Gastrocnemius medialis (tissue), 4 donors: Measurements from ENCODE around the gene NR2C1.

Experiments used
- POLR2A ChIP-seq, 2 donors: fragments of 450-650 bp; IDR thresholded peaks; one replicate each; pipeline ENCODE4 v1.6.1; 2017; ENCODE audit warnings: antibody characterized with exemption in 2 of 2, mild to moderate bottlenecking in 2 of 2, moderate library complexity in 2 of 2
- TF ChIP-seq, protein P1 (sequence below), 5 experiments: fragments of 450-650 bp in 3 of 5; fragments of 200-600 bp in 2 of 5; sonication (generic) in 2 of 5; IDR thresholded peaks in 4 of 5; conservative IDR thresholded peaks in 1 of 5; 1 replicate in 4 of 5; 2 replicates in 1 of 5; pipeline ENCODE4 v1.5.1; 2016 to 2019; ENCODE audit warnings: antibody characterized with exemption in 5 of 5, mild to moderate bottlenecking in 3 of 5, moderate library complexity in 3 of 5

DNA sequence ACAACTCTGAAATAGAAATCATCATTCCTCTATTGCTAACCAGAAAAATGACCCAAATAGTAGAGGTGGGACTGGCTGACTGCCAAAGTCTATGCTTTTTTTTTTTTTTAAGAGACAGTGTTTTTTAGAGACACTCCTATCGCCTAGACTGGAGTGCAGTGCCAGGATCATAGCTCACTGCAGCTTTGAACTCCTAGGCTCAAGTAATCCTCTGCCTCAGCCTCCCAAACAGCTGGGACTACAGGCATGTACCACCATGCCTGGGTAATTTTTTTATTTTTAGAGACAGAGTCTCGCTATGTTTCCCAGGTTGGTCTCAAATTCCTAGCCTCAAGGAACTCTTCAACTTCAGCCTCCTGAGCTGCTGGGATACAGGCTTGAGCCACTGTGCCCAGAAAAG is 19.2 kb downstream of the NR2C1 start:
- TF ChIP-seq POLR2A (IDR thresholded peaks at IDR 0.05), result no peak
- TF ChIP-seq, protein P1, sequence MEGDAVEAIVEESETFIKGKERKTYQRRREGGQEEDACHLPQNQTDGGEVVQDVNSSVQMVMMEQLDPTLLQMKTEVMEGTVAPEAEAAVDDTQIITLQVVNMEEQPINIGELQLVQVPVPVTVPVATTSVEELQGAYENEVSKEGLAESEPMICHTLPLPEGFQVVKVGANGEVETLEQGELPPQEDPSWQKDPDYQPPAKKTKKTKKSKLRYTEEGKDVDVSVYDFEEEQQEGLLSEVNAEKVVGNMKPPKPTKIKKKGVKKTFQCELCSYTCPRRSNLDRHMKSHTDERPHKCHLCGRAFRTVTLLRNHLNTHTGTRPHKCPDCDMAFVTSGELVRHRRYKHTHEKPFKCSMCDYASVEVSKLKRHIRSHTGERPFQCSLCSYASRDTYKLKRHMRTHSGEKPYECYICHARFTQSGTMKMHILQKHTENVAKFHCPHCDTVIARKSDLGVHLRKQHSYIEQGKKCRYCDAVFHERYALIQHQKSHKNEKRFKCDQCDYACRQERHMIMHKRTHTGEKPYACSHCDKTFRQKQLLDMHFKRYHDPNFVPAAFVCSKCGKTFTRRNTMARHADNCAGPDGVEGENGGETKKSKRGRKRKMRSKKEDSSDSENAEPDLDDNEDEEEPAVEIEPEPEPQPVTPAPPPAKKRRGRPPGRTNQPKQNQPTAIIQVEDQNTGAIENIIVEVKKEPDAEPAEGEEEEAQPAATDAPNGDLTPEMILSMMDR (IDR thresholded peaks at IDR 0.05 in 4 of 5, conservative IDR thresholded peaks at IDR 0.05 in 1 of 5), result no peak
